Myocyte (in vitro differentiated cells): ENCODE data around the gene SLC9A8. TPM values are rescaled to one million over a fixed set of nuclear protein-coding genes. Genes with fewer than 3 reads are reported as not detected.
"Not testable (repeated sequence)": the region's sequence is repeated elsewhere in the genome, so short reads cannot be mapped to it uniquely, and the experiment has no call there.

Experiments used
- DNase-seq: peaks from one replicate; pipeline ENCODE4 v3.0.0-alpha.2; 2012; ENCODE audit warnings: low read depth
- total RNA-seq: library from RNA; depleted of rRNA; stranded (reverse); fragments of >200 nt; gene quantifications from 2 replicates; pipeline ENCODE4 v1.2.3, GENCODE V29; 2014

The SLC9A8 gene
- total RNA-seq, 1 donor from 2014 or later: 9.1 TPM

GRCh38 chr20:49846206-49846807, 33.7 kb downstream of the SLC9A8 start:
- peak; percentile 74 for DNase-seq

- no peak for DNase-seq
These were observed 38.0 kb downstream of the SLC9A8 start for GRCh38 chr20:49850463-49851230.

- DNase-seq: no peak
These were observed 38.6 kb downstream of the SLC9A8 start for GRCh38 chr20:49851231-49851705.

- DNase-seq: peak; percentile 19
These were observed 39.4 kb downstream of the SLC9A8 start for GRCh38 chr20:49851991-49852390.

GRCh38 chr20:49852522-49853080, 40.0 kb downstream of the SLC9A8 start:
- DNase-seq: no peak

- DNase-seq: peak; percentile 35
These were observed 41.0 kb downstream of the SLC9A8 start for GRCh38 chr20:49853640-49854039.

- no peak for DNase-seq
These were observed 41.7 kb downstream of the SLC9A8 start for GRCh38 chr20:49854190-49854875.

- no peak for DNase-seq
These were observed 44.3 kb downstream of the SLC9A8 start for GRCh38 chr20:49856904-49857303.

- DNase-seq: no peak
These were observed 45.5 kb downstream of the SLC9A8 start for GRCh38 chr20:49858076-49858585.

GRCh38 chr20:49859011-49859410, 46.4 kb downstream of the SLC9A8 start:
- no peak for DNase-seq

GRCh38 chr20:49859807-49860206, 47.2 kb downstream of the SLC9A8 start:
- DNase-seq: no peak

GRCh38 chr20:49861232-49861631, 48.6 kb downstream of the SLC9A8 start:
- not testable (repeated sequence) for DNase-seq

- DNase-seq: no peak
These were observed 50.1 kb downstream of the SLC9A8 start for GRCh38 chr20:49862607-49863200.

- DNase-seq: no peak
These were observed 51.0 kb downstream of the SLC9A8 start for GRCh38 chr20:49863666-49864065.

GRCh38 chr20:49865559-49865958, 52.9 kb downstream of the SLC9A8 start:
- DNase-seq: peak; percentile 19

- no peak for DNase-seq
These were observed 53.4 kb downstream of the SLC9A8 start for GRCh38 chr20:49866051-49866450.

- no peak for DNase-seq
These were observed 55.0 kb downstream of the SLC9A8 start for GRCh38 chr20:49867453-49868215.

GRCh38 chr20:49868538-49868937, 55.9 kb downstream of the SLC9A8 start:
- no peak for DNase-seq

GRCh38 chr20:49868964-49869363, 56.3 kb downstream of the SLC9A8 start:
- no peak for DNase-seq

- DNase-seq: no peak
These were observed 57.6 kb downstream of the SLC9A8 start for GRCh38 chr20:49870261-49870660.
